ENCODE measurements around the gene PHOSPHO2.

Gene PHOSPHO2

DNA sequence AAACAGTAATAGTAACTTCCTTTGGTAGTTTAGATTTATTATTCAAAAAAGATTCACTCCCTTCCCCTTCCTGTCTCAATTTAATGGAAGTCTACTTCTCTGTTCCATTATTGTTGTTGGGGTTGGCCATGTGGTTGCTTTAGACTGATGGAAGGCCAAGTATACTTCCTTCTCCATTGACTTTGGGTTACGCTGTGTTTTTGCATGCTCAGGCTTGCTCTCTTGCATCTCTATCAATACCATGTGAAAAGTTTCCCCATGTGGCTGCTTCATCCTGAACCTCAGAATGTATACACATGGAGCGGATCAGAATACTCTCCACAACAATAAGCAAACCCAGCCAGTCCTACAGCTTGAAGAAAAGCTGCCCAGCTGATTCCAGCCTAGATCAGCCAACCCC lies 20.3 kb upstream of the PHOSPHO2 start:
- Histone ChIP-seq H3K4me3 (replicated peaks; ENCODE audit: insufficient read depth, low read length) (no peak overlapping the region), H3K27me3 (ENCODE audit: insufficient read depth, poor library complexity, severe bottlenecking) (no peaks in the 10 kb centered on the region), H3K27ac (replicated peaks) (no peak overlapping the region)
- no peak for DNase-seq (ENCODE audit: low read depth in 1 of 2, low spot score in 1 of 2)
- no peak for TF ChIP-seq POLR2AphosphoS5 (IDR thresholded peaks at IDR 0.05; ENCODE audit: low read depth)
- no peak for TF ChIP-seq SPI1 (IDR thresholded peaks at IDR 0.05; ENCODE audit: borderline replicate concordance, low read depth)
- no peak for TF ChIP-seq GABPA (IDR thresholded peaks at IDR 0.05; ENCODE audit: low read depth)
- TF ChIP-seq, protein P1, sequence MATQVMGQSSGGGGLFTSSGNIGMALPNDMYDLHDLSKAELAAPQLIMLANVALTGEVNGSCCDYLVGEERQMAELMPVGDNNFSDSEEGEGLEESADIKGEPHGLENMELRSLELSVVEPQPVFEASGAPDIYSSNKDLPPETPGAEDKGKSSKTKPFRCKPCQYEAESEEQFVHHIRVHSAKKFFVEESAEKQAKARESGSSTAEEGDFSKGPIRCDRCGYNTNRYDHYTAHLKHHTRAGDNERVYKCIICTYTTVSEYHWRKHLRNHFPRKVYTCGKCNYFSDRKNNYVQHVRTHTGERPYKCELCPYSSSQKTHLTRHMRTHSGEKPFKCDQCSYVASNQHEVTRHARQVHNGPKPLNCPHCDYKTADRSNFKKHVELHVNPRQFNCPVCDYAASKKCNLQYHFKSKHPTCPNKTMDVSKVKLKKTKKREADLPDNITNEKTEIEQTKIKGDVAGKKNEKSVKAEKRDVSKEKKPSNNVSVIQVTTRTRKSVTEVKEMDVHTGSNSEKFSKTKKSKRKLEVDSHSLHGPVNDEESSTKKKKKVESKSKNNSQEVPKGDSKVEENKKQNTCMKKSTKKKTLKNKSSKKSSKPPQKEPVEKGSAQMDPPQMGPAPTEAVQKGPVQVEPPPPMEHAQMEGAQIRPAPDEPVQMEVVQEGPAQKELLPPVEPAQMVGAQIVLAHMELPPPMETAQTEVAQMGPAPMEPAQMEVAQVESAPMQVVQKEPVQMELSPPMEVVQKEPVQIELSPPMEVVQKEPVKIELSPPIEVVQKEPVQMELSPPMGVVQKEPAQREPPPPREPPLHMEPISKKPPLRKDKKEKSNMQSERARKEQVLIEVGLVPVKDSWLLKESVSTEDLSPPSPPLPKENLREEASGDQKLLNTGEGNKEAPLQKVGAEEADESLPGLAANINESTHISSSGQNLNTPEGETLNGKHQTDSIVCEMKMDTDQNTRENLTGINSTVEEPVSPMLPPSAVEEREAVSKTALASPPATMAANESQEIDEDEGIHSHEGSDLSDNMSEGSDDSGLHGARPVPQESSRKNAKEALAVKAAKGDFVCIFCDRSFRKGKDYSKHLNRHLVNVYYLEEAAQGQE (IDR thresholded peaks at IDR 0.05; ENCODE audit: insufficient replicate concordance, low read depth) = no peak
- TF ChIP-seq, protein P2, sequence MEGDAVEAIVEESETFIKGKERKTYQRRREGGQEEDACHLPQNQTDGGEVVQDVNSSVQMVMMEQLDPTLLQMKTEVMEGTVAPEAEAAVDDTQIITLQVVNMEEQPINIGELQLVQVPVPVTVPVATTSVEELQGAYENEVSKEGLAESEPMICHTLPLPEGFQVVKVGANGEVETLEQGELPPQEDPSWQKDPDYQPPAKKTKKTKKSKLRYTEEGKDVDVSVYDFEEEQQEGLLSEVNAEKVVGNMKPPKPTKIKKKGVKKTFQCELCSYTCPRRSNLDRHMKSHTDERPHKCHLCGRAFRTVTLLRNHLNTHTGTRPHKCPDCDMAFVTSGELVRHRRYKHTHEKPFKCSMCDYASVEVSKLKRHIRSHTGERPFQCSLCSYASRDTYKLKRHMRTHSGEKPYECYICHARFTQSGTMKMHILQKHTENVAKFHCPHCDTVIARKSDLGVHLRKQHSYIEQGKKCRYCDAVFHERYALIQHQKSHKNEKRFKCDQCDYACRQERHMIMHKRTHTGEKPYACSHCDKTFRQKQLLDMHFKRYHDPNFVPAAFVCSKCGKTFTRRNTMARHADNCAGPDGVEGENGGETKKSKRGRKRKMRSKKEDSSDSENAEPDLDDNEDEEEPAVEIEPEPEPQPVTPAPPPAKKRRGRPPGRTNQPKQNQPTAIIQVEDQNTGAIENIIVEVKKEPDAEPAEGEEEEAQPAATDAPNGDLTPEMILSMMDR (IDR thresholded peaks at IDR 0.05; ENCODE audit: insufficient read depth, low read length) = no peak

DNA sequence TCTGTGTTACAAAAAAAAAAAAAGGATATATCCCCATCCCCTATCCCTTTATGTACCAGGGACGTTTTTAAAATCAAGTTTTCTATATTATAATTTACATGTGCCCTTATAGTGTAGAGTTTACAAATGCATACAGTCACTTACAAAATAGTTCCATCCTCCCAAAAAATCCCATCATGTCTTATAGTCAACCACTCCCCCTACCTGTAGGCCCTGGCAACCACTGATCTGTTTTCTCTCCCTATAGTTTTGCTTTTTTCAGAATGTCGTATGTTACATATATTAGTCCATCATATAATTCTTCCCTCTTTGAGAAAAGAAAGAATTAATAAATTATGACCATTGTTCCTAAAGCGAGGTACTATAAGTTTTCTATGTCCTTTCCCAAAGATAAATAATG lies 17.9 kb upstream of the PHOSPHO2 start:
- H3K27ac ChIP-seq (replicated peaks) = no peak overlapping the region
- no peaks in the 10 kb centered on the region for H3K27me3 ChIP-seq (ENCODE audit: insufficient read depth, poor library complexity, severe bottlenecking)
- DNase-seq (ENCODE audit: low read depth in 1 of 2, low spot score in 1 of 2) = no peak
- no peak overlapping the region for H3K4me3 ChIP-seq (replicated peaks; ENCODE audit: insufficient read depth, low read length)
- TF ChIP-seq SPI1 (IDR thresholded peaks at IDR 0.05; ENCODE audit: borderline replicate concordance, low read depth) = no peak
- TF ChIP-seq, protein P1 (IDR thresholded peaks at IDR 0.05; ENCODE audit: insufficient replicate concordance, low read depth) = no peak
- no peak for TF ChIP-seq GABPA (IDR thresholded peaks at IDR 0.05; ENCODE audit: low read depth)

DNA sequence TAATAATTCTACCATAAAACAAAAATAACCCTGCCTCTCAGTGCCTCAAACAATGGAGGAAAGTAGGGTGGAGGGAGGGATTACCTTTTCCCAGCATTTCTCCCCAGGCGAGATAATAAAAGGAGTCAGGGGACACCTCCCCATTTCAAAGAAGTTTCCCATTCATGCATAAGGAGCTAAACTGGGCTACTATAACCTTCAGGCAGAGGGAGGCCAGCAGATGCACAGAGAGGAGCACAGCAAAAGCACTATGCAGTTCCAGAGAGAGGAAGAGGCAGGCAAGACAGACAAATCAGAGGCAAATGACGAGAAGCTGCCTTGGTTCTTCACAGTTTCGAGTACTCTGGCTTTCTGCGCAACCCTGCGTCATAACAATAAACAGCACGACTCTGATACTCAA lies 17.4 kb upstream of the PHOSPHO2 start:
- TF ChIP-seq GABPA (IDR thresholded peaks at IDR 0.05; ENCODE audit: low read depth) = no peak
- TF ChIP-seq POLR2AphosphoS5 (IDR thresholded peaks at IDR 0.05; ENCODE audit: low read depth) = no peak
- no peak for TF ChIP-seq SPI1 (IDR thresholded peaks at IDR 0.05; ENCODE audit: borderline replicate concordance, low read depth)
- TF ChIP-seq, protein P2 (IDR thresholded peaks at IDR 0.05; ENCODE audit: insufficient read depth, low read length) = no peak
- TF ChIP-seq, protein P1 (IDR thresholded peaks at IDR 0.05; ENCODE audit: insufficient replicate concordance, low read depth) = no peak
- Histone ChIP-seq H3K27me3 (ENCODE audit: insufficient read depth, poor library complexity, severe bottlenecking) (no peaks in the 10 kb centered on the region), H3K4me3 (replicated peaks; ENCODE audit: insufficient read depth, low read length) (no peak overlapping the region), H3K27ac (replicated peaks) (no peak overlapping the region)
- DNase-seq (ENCODE audit: low read depth in 1 of 2, low spot score in 1 of 2) = no peak

DNA sequence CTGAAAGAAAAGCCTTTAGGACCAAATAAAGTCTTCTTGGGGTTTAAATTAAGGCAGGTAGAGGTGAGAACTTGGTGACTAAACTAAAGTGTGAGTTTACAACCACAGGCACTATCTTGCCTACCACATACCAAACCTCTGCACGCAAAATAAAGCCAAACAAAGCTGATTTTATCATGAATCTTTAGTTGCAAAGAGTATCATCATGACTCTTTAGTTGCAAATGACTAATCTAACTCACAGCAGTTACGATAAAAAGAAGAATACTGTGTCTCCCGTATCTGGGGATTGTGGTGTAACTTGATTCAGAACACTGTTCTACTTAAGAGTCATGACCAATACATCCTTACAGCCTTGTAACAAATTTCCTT lies 11.2 kb upstream of the PHOSPHO2 start:
- no peaks in the 10 kb centered on the region for H3K27me3 ChIP-seq (ENCODE audit: insufficient read depth, poor library complexity, severe bottlenecking)
- DNase-seq (ENCODE audit: low read depth in 1 of 2, low spot score in 1 of 2) = no peak
- H3K27ac ChIP-seq (replicated peaks) = no peak overlapping the region
- no peak overlapping the region for H3K4me3 ChIP-seq (replicated peaks; ENCODE audit: insufficient read depth, low read length)
- TF ChIP-seq, protein P2 (IDR thresholded peaks at IDR 0.05; ENCODE audit: insufficient read depth, low read length) = no peak
- TF ChIP-seq GABPA (IDR thresholded peaks at IDR 0.05; ENCODE audit: low read depth) (no peak), SPI1 (IDR thresholded peaks at IDR 0.05; ENCODE audit: borderline replicate concordance, low read depth) (no peak), POLR2AphosphoS5 (IDR thresholded peaks at IDR 0.05; ENCODE audit: low read depth) (no peak)
- TF ChIP-seq, protein P1 (IDR thresholded peaks at IDR 0.05; ENCODE audit: insufficient replicate concordance, low read depth) = no peak

Data from HL-60 (cell line).